Measurements from ENCODE around the gene ASXL1. TPM values are rescaled to one million over a fixed set of nuclear protein-coding genes. Genes with fewer than 3 reads are reported as not detected.

Gene ASXL1
- total and polyA plus RNA-seq, 9 of the 15 experiments (the other 6 are each of a cell fraction or from before 2014, with no cell fraction given), result 6.5 to 65.3 (median 32.3) TPM

GRCh38 chr20:32357375-32357868, 709 bp upstream of the ASXL1 start (continued):
- TF ChIP-seq, protein P1, sequence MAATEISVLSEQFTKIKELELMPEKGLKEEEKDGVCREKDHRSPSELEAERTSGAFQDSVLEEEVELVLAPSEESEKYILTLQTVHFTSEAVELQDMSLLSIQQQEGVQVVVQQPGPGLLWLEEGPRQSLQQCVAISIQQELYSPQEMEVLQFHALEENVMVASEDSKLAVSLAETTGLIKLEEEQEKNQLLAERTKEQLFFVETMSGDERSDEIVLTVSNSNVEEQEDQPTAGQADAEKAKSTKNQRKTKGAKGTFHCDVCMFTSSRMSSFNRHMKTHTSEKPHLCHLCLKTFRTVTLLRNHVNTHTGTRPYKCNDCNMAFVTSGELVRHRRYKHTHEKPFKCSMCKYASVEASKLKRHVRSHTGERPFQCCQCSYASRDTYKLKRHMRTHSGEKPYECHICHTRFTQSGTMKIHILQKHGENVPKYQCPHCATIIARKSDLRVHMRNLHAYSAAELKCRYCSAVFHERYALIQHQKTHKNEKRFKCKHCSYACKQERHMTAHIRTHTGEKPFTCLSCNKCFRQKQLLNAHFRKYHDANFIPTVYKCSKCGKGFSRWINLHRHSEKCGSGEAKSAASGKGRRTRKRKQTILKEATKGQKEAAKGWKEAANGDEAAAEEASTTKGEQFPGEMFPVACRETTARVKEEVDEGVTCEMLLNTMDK (IDR thresholded peaks at IDR 0.05; ENCODE audit: borderline replicate concordance, insufficient read depth, low read depth, low read length, poor library complexity, severe bottlenecking), result no peak
- no peak for TF ChIP-seq ZNF398 (CRISPR knock-in tag; IDR thresholded peaks at IDR 0.05)
- TF ChIP-seq ZNF395 (CRISPR knock-in tag; IDR thresholded peaks at IDR 0.05), result no peak
- no peak for TF ChIP-seq SRSF3 (IDR thresholded peaks at IDR 0.05; ENCODE audit: insufficient read depth, low read length)
- peak; percentile 60; the same call in 1 of the 2 replicates for TF ChIP-seq FOXM1 (IDR thresholded peaks at IDR 0.05; ENCODE audit: low read depth)
- TF ChIP-seq FOXM1 (CRISPR knock-in tag; IDR thresholded peaks at IDR 0.05; ENCODE audit: low read depth), result no peak
- peak; percentile 73 for TF ChIP-seq NFE2 (IDR thresholded peaks at IDR 0.05; ENCODE audit: low read depth)
- TF ChIP-seq HIVEP1 (CRISPR knock-in tag; IDR thresholded peaks at IDR 0.05), result no peak
- TF ChIP-seq TFAP4 (CRISPR knock-in tag; IDR thresholded peaks at IDR 0.05; ENCODE audit: borderline replicate concordance), result no peak
- no peak for TF ChIP-seq ZHX1 (conservative IDR thresholded peaks at IDR 0.05; ENCODE audit: low read length)
- TF ChIP-seq DPF2 (IDR thresholded peaks at IDR 0.05), result peak; percentile 51
- no peak for TF ChIP-seq RNF219 (CRISPR knock-in tag; IDR thresholded peaks at IDR 0.05)
- TF ChIP-seq SMAD4 (CRISPR knock-in tag; conservative IDR thresholded peaks at IDR 0.05), result no peak
- no peak for TF ChIP-seq ZNF311 (CRISPR knock-in tag; IDR thresholded peaks at IDR 0.05)
- TF ChIP-seq GABPA (tag; conservative IDR thresholded peaks at IDR 0.05; ENCODE audit: low read depth), result no peak
- TF ChIP-seq POLR2B (IDR thresholded peaks at IDR 0.05; ENCODE audit: low read depth, partially characterized antibody), result no peak
- no peak for TF ChIP-seq ERF (CRISPR knock-in tag; IDR thresholded peaks at IDR 0.05)
